KBM-7 (cell line): ENCODE measurements around the gene TRIM2.
"Not testable (repeated sequence)": the region's sequence is repeated elsewhere in the genome, so short reads cannot be mapped to it uniquely, and the experiment has no call there.

ENCODE experiments used
- DNase-seq: peaks from one replicate; pipeline ENCODE4 v3.0.0-alpha.2; 2015
- in situ Hi-C: fragments of 300-500 bp; cut with MboI; formaldehyde crosslinking; loops from 2 replicates; pipeline ENCODE4 v1.14.3; 2020; ENCODE audit warnings: low sequenced_read_pairs, low pct_unique_long_range_greater_than_20kb, mixed read lengths

TRIM2 gene

GRCh38 chr4:153185331-153185852 lies 18.9 kb upstream of the TRIM2 start:
- in situ Hi-C loops: no loop called here
- DNase-seq: no peak

GRCh38 chr4:153186046-153186728 lies 18.1 kb upstream of the TRIM2 start:
- no peak for DNase-seq
- in situ Hi-C loops: no loop called here

GRCh38 chr4:153189016-153189801 lies 15.0 kb upstream of the TRIM2 start:
- no peak for DNase-seq
- in situ Hi-C loops: no loop called here

GRCh38 chr4:153191795-153192363 lies 12.4 kb upstream of the TRIM2 start:
- DNase-seq: no peak
- in situ Hi-C loops: no loop called here

- in situ Hi-C loops: no loop called here
- no peak for DNase-seq
Measured at GRCh38 chr4:153197301-153197700, 6.9 kb upstream of the TRIM2 start.

GRCh38 chr4:153198719-153199118 lies 5.5 kb upstream of the TRIM2 start:
- in situ Hi-C loops: no loop called here
- no peak for DNase-seq

GRCh38 chr4:153203746-153204145 lies 497 bp upstream of the TRIM2 start:
- DNase-seq, in situ Hi-C loops: not testable (repeated sequence)

GRCh38 chr4:153204728-153205648 lies 745 bp downstream of the TRIM2 start:
- in situ Hi-C loops: no loop called here
- DNase-seq: no peak

- in situ Hi-C loops: no loop called here
- no peak for DNase-seq
Measured at GRCh38 chr4:153205757-153206156, 1.5 kb downstream of the TRIM2 start.

- DNase-seq: no peak
- in situ Hi-C loops: no loop called here
Measured at GRCh38 chr4:153206534-153206933, 2.3 kb downstream of the TRIM2 start.

GRCh38 chr4:153207027-153207426 lies 2.8 kb downstream of the TRIM2 start:
- DNase-seq: no peak
- in situ Hi-C loops: no loop called here

GRCh38 chr4:153207567-153207966 lies 3.3 kb downstream of the TRIM2 start:
- no peak for DNase-seq

GRCh38 chr4:153209410-153209809 lies 5.2 kb downstream of the TRIM2 start:
- no peak for DNase-seq
- in situ Hi-C loops: no loop called here

More at GRCh38 chr4:153207567-153207966, 3.3 kb downstream of the TRIM2 start:
- in situ Hi-C loops: no loop called here

- DNase-seq: no peak
- in situ Hi-C loops: no loop called here
Measured at GRCh38 chr4:153210727-153211126, 6.5 kb downstream of the TRIM2 start.

GRCh38 chr4:153211986-153212728 lies 7.9 kb downstream of the TRIM2 start:
- in situ Hi-C loops: no loop called here
- DNase-seq: no peak

- no peak for DNase-seq
- in situ Hi-C loops: no loop called here
Measured at GRCh38 chr4:153212736-153213135, 8.5 kb downstream of the TRIM2 start.

- in situ Hi-C loops: no loop called here
Measured at GRCh38 chr4:153215921-153216320, 11.7 kb downstream of the TRIM2 start.

GRCh38 chr4:153216546-153216945 lies 12.3 kb downstream of the TRIM2 start:
- in situ Hi-C loops: no loop called here
- DNase-seq: no peak

More at GRCh38 chr4:153215921-153216320, 11.7 kb downstream of the TRIM2 start:
- DNase-seq: no peak
